DMS 273 (cell line): Measurements from ENCODE around the gene ATP13A5.
A peak's percentile ranks its signal among the peaks of the same experiment; 100 is the strongest.

Source experiments
- DNase-seq: peaks from one replicate; lab custom pipeline; 2025; ENCODE audit not compliant: unreplicated experiment; lab: John Stamatoyannopoulos, UW

The ATP13A5 gene

GRCh38 chr3:193347521-193348501, 30.7 kb downstream of the ATP13A5 start:
- peak; percentile 62 for DNase-seq

- no peak for DNase-seq
These were observed 32.3 kb downstream of the ATP13A5 start for GRCh38 chr3:193346259-193346658.

DNA sequence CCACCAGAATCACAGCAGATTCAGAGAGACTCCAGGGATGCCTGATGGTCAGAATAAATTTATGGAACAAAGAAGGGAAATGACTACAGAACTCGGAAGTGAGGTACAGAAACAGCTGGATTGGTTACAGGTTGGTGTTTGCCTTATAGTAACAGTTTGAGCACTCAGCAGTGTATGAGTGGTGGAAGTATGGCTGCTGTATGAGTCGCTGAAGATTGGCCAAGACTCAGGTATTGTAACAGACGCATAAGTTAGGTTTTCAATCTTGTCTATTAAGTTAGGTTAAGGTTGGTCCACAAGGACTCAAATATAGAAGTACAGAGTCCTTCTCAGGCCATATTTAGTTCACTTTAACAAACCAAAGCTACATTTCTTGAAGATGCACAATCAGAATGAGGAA, 33.1 kb downstream of the ATP13A5 start:
- DNase-seq, result peak; percentile 49

GRCh38 chr3:193344486-193344885, 34.1 kb downstream of the ATP13A5 start:
- DNase-seq, result peak; percentile 55

- no peak for DNase-seq
These were observed 34.8 kb downstream of the ATP13A5 start for GRCh38 chr3:193343726-193344222.

DNA sequence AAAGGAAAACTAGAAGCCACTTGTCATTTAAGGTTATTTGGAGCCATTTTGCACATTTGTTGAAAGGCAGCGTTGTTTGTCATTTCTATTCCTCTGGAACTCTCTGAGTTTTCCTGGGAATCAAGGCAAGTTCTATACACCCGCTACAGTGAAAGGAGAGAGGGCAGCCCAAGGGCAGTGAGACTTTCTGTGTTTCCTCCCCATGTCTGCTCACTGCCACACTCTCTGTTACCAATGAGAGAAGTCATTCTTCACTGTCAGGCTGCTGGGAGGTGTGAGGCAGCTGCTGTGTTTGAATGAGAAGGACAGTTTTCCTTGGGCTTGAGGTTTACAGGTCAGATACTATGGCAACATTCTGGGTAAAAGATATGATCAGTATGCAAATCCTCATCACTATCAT, 36.0 kb downstream of the ATP13A5 start:
- peak; percentile 16 for DNase-seq

GRCh38 chr3:193335031-193335430, 43.5 kb downstream of the ATP13A5 start:
- DNase-seq, result no peak

GRCh38 chr3:193333229-193333628, 45.3 kb downstream of the ATP13A5 start:
- no peak for DNase-seq

- DNase-seq, result no peak
These were observed 47.9 kb downstream of the ATP13A5 start for GRCh38 chr3:193330555-193331204.

GRCh38 chr3:193317682-193318300, 60.8 kb downstream of the ATP13A5 start:
- DNase-seq, result peak; percentile 35

- no peak for DNase-seq
These were observed 64.4 kb downstream of the ATP13A5 start for GRCh38 chr3:193314161-193314560.

DNA sequence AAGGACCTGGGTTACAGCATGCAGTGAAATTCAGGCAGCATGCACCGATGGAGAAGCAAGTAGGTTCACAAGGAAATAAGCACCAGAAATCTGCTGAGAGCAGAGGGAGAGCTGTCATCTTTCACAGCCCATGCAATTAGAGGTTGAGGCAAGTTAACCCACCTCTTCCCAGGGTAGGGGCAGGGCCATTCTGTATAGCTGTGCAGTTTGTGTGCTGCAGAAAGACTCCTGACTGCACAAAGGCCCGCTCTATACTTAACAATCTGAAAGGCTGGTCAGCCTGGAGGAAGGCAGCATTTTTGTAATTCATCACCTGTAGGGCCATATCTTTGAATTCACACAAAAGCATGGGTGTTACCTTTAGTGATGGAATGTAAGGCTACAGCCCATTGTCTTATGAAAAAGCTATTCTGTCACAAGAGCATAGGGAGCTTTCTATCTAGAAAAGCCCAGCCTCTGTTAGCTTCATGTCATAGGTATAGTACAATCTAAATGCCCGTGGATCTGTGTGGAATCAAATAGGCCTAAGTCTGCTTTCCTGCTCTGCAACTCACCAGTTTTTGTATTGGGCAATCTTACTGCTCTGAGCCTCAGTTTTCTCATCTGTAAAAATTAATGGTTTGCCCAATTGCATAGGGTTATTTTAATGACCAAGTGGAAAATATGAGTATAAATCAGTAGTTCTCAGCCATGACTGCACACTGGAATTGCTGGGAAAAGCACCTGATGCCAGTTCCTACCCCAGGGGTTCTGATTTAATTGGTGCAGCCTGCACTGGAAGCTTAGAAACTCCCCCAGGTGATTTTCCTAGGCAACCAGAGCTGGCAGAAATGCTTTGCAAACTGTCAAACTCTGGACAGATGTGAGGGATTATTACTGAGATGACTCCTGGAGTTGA, 65.2 kb downstream of the ATP13A5 start:
- DNase-seq, result peak; percentile 30

- no peak for DNase-seq
These were observed 67.4 kb downstream of the ATP13A5 start for GRCh38 chr3:193310914-193311723.

DNA sequence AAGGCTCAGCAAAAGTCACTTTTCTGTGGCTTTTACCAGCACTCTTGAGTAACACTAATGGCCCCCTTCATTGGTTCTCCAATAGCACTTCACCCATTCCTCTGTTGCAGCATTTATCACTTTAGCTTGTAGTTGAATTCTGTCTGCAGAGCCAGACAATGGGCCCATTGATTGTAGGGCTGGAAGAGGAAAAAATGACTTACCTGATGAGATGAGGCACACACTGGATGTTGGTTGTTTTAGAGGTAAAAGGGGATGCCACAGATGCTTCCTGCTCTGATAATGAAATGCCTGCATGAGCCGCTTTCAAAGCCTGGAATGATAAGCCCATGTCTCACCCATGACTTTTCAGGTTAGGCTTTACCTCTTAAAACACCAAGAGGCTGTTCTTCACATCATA, 73.2 kb downstream of the ATP13A5 start:
- no peak for DNase-seq

DNA sequence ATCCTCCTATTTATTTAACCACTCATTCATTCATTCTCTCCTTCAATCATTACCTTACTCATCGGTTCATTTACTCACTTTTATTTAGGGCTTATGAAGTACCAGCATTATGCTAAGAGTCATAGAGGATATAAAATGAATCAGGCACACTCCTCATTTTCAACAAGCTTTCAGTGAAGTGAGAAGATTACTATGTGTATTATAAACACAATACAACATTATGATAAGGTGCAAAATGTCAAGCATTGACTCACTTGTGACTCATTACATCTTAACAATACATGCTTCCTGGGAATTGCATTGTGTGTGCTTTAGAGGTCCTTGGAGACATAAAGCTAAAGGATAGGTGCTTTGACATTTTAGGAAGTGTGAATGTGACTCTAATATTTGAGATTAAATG, 77.1 kb downstream of the ATP13A5 start:
- no peak for DNase-seq

DNA sequence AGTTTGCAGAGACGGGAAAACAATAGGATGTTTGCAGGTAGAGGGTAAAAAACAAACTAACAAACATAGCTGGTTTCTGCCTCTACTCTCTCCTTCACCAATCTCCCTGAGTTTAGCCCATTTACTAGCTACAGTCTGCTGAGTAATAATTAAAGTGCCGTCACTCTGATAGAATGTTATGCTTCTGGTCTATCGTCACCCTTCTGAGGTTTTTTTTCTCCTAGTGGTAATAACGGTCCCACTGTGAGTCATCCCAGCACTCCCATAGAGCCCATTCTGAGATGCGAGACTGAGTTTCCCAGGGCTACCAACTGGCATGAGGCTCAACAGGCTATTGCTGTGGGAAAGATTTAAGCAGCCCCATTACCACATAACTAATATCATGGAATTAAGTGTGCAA, 81.1 kb downstream of the ATP13A5 start:
- DNase-seq, result no peak

- DNase-seq, result no peak
These were observed 82.6 kb downstream of the ATP13A5 start for GRCh38 chr3:193295985-193296384.

DNA sequence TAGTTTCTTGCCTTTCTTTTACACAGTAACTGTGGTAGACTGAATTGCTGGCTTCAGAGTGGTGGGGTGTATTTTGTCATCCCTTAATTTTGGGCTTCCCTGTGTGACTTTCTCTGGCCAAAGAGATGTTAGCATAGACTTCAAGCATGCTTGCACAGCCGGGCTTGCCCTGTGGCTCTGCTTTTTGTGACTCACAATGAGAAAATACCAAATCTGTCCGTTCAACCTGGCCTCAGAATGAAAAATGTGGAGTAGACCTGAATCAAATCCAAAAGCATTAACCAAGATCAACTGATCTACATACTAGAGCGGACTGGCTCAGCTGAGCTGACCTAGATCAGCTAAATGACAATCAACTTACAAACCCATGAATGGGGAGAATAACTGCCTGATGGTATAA, 86.2 kb downstream of the ATP13A5 start:
- no peak for DNase-seq

- DNase-seq, result peak; percentile 24
These were observed 107.3 kb downstream of the ATP13A5 start for GRCh38 chr3:193271101-193271840.
